SK-N-SH (cell line): Measurements from ENCODE around the gene HERC4. TPM values are rescaled to one million over a fixed set of nuclear protein-coding genes. Genes with fewer than 3 reads are reported as not detected.

Source experiments
- CTCF ChIA-PET: fragments of 300-600, 350-600 bp; formaldehyde crosslinking; extraction: SDS; loops from one replicate; lab custom pipeline; 2021; lab: Yijun Ruan, JAX
- POLR2A ChIA-PET: fragments of 350-600 bp; sonication (Branson Sonifier 250); formaldehyde crosslinking; extraction: SDS; loops from one replicate; lab custom pipeline; 2020; ENCODE audit warnings: antibody characterized with exemption, inconsistent platforms; lab: Yijun Ruan, JAX
- DNase-seq: peaks from one replicate; pipeline ENCODE4 v3.0.0; 2012
- H2AFZ ChIP-seq: fragments of 200-600 bp; sonication (generic); 2 replicates; pipeline ENCODE4 v1.8.1; 2016; ENCODE audit warnings: antibody characterized with exemption, mild to moderate bottlenecking, low read depth
- H3F3A ChIP-seq: fragments of 200-600 bp; sonication (generic); replicated peaks from 2 replicates; pipeline ENCODE3; 2016; ENCODE audit warnings: antibody characterized with exemption, mild to moderate bottlenecking; ENCODE audit not compliant: insufficient read depth
- H3K27ac ChIP-seq, 2 experiments: fragments of 200-500 bp in 1 of 2; fragments of 200-600 bp in 1 of 2; sonication (Bioruptor generic) in 1 of 2; sonication (generic), shearing (Covaris generic) in 1 of 2; 2 replicates each; pipeline versions ENCODE4 v1.5.1 to v1.6.1; 2014 to 2016; ENCODE audit warnings: low read depth in 2 of 2, inconsistent platforms in 1 of 2, low read length in 1 of 2, mild to moderate bottlenecking in 1 of 2, mixed read lengths in 1 of 2
- H3K27me3 ChIP-seq: fragments of 200-600 bp; sonication (generic), shearing (Covaris generic); 2 replicates; pipeline ENCODE4 v1.6.1; 2016; ENCODE audit warnings: mixed run types; ENCODE audit not compliant: insufficient read depth
- H3K36me3 ChIP-seq, 2 experiments: fragments of 200-500 bp in 1 of 2; fragments of 200-600 bp in 1 of 2; sonication (Bioruptor generic) in 1 of 2; sonication (generic) in 1 of 2; replicated peaks in 1 of 2; 2 replicates each; pipeline versions ENCODE3 to v1.5.1; 2014 to 2016; ENCODE audit warnings: low read length in 1 of 2, mild to moderate bottlenecking in 1 of 2; ENCODE audit not compliant: insufficient read depth in 2 of 2, control insufficient read depth in 1 of 2
- H3K4me1 ChIP-seq, 2 experiments: fragments of 200-500 bp in 1 of 2; fragments of 200-600 bp in 1 of 2; sonication (Bioruptor generic) in 1 of 2; sonication (generic), shearing (Covaris generic) in 1 of 2; 2 replicates each; pipeline versions ENCODE4 v1.5.1 to v1.6.1; 2014 to 2016; ENCODE audit warnings: low read depth in 1 of 2, low read length in 1 of 2, mixed run types in 1 of 2; ENCODE audit not compliant: insufficient read depth in 2 of 2, control insufficient read depth in 1 of 2
- H3K4me2 ChIP-seq: fragments of 200-600 bp; sonication (generic), shearing (Covaris generic); 2 replicates; pipeline ENCODE4 v1.6.1; 2017; ENCODE audit warnings: mixed run types
- H3K4me3 ChIP-seq, 2 experiments: fragments of 200-500 bp in 1 of 2; fragments of 200-600 bp in 1 of 2; sonication (Bioruptor generic) in 1 of 2; sonication (generic), shearing (Covaris generic) in 1 of 2; 2 replicates each; pipeline versions ENCODE4 v1.5.1 to v1.8.1; 2014 to 2016; ENCODE audit warnings: low read depth in 2 of 2, inconsistent platforms in 1 of 2, low read length in 1 of 2, mild to moderate bottlenecking in 1 of 2, mixed read lengths in 1 of 2, moderate library complexity in 1 of 2
- H3K79me2 ChIP-seq: fragments of 200-600 bp; sonication (generic); 2 replicates; pipeline ENCODE4 v1.8.1; 2017; ENCODE audit warnings: mild to moderate bottlenecking; ENCODE audit not compliant: insufficient read depth
- H3K9ac ChIP-seq: fragments of 200-600 bp; sonication (generic); 2 replicates; pipeline ENCODE4 v1.6.1; 2017; ENCODE audit warnings: mixed run types
- H3K9me2 ChIP-seq: fragments of 200-600 bp; sonication (generic); 2 replicates; pipeline ENCODE4 v1.6.1; 2017; ENCODE audit warnings: mixed run types
- H3K9me3 ChIP-seq: fragments of 200-600 bp; sonication (generic); 2 replicates; pipeline ENCODE4 v1.6.1; 2017; ENCODE audit warnings: mixed run types, mild to moderate bottlenecking, moderate library complexity
- H4K20me1 ChIP-seq: fragments of 200-600 bp; sonication (generic); 2 replicates; pipeline ENCODE4 v1.6.1; 2017; ENCODE audit warnings: mild to moderate bottlenecking, mixed run types; ENCODE audit not compliant: insufficient read depth
- CHD2 ChIP-seq: fragments of 150-350 bp; IDR thresholded peaks from 2 replicates; pipeline ENCODE4 v1.6.1; 2018; ENCODE audit warnings: low read length; ENCODE audit not compliant: partially characterized antibody
- ELF1 ChIP-seq: IDR thresholded peaks from 2 replicates; pipeline ENCODE4 v1.4.0; 2012
- EP300 ChIP-seq, 2 experiments: IDR thresholded peaks; 2 replicates each; pipeline versions ENCODE4 v1.4.0 to v1.6.1; 2012; ENCODE audit warnings: borderline replicate concordance in 1 of 2, low read depth in 1 of 2, low read length in 1 of 2
- FOXJ3 ChIP-seq: sonication (generic); formaldehyde crosslinking; IDR thresholded peaks from 2 replicates; pipeline ENCODE4 v1.5.1; 2020; ENCODE audit warnings: mild to moderate bottlenecking, missing genetic modification reagents
- FOXM1 ChIP-seq: IDR thresholded peaks from 2 replicates; pipeline ENCODE4 v1.4.0; 2012; ENCODE audit warnings: low read depth, mild to moderate bottlenecking
- MEF2A ChIP-seq: IDR thresholded peaks from 2 replicates; pipeline ENCODE4 v1.4.0; 2012; ENCODE audit warnings: low read depth, borderline replicate concordance
- MXI1 ChIP-seq: IDR thresholded peaks from 2 replicates; pipeline ENCODE4 v1.6.1; 2012; ENCODE audit warnings: mild to moderate bottlenecking, low read depth, low read length, improper control_type of control experiment
- RCOR1 ChIP-seq: fragments of 150-350 bp; IDR thresholded peaks from 2 replicates; pipeline ENCODE4 v1.6.1; 2017; ENCODE audit warnings: antibody characterized with exemption, low read length
- RXRA ChIP-seq: IDR thresholded peaks from 2 replicates; pipeline ENCODE4 v1.4.0; 2012; ENCODE audit warnings: low read depth, mild to moderate bottlenecking, borderline replicate concordance
- TAF1 ChIP-seq: IDR thresholded peaks from 2 replicates; pipeline ENCODE4 v1.6.1; 2012; ENCODE audit warnings: low read depth, mild to moderate bottlenecking, low read length, moderate library complexity, borderline replicate concordance
- WGBS: methylation state at CpG from one replicate; pipeline ENCODE4 v1.1.6; 2017; ENCODE audit warnings: low lambda C conversion rate; 5-methylcytosine and 5-hydroxymethylcytosine counted together
- polyA plus RNA-seq, 3 experiments: library from polyadenylated mRNA; depleted of rRNA; stranded (reverse); fragments of >200 nt; gene quantifications; 2 replicates each; pipeline ENCODE4 v1.2.3, GENCODE V29; 2012
- small RNA-seq, 7 experiments: library from RNA; depleted of rRNA; stranded (forward); fragments of <200 nt; gene quantifications; one replicate each; pipeline ENCODE3, GENCODE V24; 2012
- TF ChIP-seq, protein P1 (sequence below): IDR thresholded peaks from 2 replicates; pipeline ENCODE4 v1.4.0; 2012; ENCODE audit warnings: low read depth, borderline replicate concordance
- TF ChIP-seq, protein P2 (sequence below): IDR thresholded peaks from 2 replicates; pipeline ENCODE4 v1.4.0; 2012; ENCODE audit warnings: low read depth, borderline replicate concordance
- TF ChIP-seq, protein P3 (sequence below): fragments of 150-350 bp; IDR thresholded peaks from 2 replicates; pipeline ENCODE4 v1.6.1; 2016; ENCODE audit warnings: mild to moderate bottlenecking, low read depth, low read length

HERC4 gene
- polyA plus RNA-seq, 1 of the 3 experiments (the other 2 are of a cell fraction) = 16.2 TPM

GRCh38 chr10:67875340-67876238, 199.5 kb downstream of the HERC4 start:
- Histone ChIP-seq H3K27ac (no peak overlapping the region), H3K36me3 (no peaks in the 10 kb centered on the region), H3K4me1 (no peaks in the 10 kb centered on the region), H3K9me2 (no peaks in the 10 kb centered on the region), H3K27me3 (no peaks in the 10 kb centered on the region), H3K9ac (no peak overlapping the region), H3K4me2 (no peak overlapping the region), H4K20me1 (no peaks in the 10 kb centered on the region), H3K79me2 (no peaks in the 10 kb centered on the region), H3F3A (no peaks in the 10 kb centered on the region), H2AFZ (no peak overlapping the region), H3K4me3 (no peak overlapping the region), H3K9me3 (no peaks in the 10 kb centered on the region)
- 65% methylated on average over 3 of the region's 3 CpGs for WGBS
- POLR2A ChIA-PET = no interaction called here
- CTCF ChIA-PET = interaction anchor here (0.5 to 1.3 kb wide), 2 partner anchors 10 to 333 kb away, joined by 3 read pairs; no protein-coding TSS in a partner anchor
- TF ChIP-seq ELF1 (no peak), CHD2 (no peak), MEF2A (no peak), FOXJ3 (no peak), RCOR1 (no peak), FOXM1 (no peak), EP300 (IDR thresholded peaks at IDR 0.05; ENCODE audit: borderline replicate concordance in 1 of 2, low read depth in 1 of 2, low read length in 1 of 2) (no peak), RXRA (no peak), MXI1 (no peak), TAF1 (no peak)
- TF ChIP-seq, protein P1, sequence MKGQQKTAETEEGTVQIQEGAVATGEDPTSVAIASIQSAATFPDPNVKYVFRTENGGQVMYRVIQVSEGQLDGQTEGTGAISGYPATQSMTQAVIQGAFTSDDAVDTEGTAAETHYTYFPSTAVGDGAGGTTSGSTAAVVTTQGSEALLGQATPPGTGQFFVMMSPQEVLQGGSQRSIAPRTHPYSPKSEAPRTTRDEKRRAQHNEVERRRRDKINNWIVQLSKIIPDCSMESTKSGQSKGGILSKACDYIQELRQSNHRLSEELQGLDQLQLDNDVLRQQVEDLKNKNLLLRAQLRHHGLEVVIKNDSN = no peak
- TF ChIP-seq, protein P2, sequence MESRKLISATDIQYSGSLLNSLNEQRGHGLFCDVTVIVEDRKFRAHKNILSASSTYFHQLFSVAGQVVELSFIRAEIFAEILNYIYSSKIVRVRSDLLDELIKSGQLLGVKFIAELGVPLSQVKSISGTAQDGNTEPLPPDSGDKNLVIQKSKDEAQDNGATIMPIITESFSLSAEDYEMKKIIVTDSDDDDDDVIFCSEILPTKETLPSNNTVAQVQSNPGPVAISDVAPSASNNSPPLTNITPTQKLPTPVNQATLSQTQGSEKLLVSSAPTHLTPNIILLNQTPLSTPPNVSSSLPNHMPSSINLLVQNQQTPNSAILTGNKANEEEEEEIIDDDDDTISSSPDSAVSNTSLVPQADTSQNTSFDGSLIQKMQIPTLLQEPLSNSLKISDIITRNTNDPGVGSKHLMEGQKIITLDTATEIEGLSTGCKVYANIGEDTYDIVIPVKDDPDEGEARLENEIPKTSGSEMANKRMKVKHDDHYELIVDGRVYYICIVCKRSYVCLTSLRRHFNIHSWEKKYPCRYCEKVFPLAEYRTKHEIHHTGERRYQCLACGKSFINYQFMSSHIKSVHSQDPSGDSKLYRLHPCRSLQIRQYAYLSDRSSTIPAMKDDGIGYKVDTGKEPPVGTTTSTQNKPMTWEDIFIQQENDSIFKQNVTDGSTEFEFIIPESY = no peak
- TF ChIP-seq, protein P3, sequence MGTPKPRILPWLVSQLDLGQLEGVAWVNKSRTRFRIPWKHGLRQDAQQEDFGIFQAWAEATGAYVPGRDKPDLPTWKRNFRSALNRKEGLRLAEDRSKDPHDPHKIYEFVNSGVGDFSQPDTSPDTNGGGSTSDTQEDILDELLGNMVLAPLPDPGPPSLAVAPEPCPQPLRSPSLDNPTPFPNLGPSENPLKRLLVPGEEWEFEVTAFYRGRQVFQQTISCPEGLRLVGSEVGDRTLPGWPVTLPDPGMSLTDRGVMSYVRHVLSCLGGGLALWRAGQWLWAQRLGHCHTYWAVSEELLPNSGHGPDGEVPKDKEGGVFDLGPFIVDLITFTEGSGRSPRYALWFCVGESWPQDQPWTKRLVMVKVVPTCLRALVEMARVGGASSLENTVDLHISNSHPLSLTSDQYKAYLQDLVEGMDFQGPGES = no peak
- DNase-seq = no peak

Small RNA genes lying within 50 kb of the gene (small RNA-seq; reads per million reads assigned to genes)
- 0 reads per million in 7 experiments for gene RN7SL220P

Other genes with a start within 250 kb of the HERC4 start
- 7.9 and 9.3 TPM in 2 replicates for gene DNAJC12, start 237.1 kb downstream of the HERC4 start, polyA plus RNA-seq (2012; rRNA removed)
- 6.0 and 7.0 TPM in 2 replicates for gene SIRT1, start 190.6 kb downstream of the HERC4 start, polyA plus RNA-seq (2012; rRNA removed)
- gene MYPN, start 34.2 kb upstream of the HERC4 start, polyA plus RNA-seq (2012; rRNA removed) = 0.43 and 0.73 TPM in 2 replicates
- 0.08 and 0.12 TPM in 2 replicates for gene ATOH7, start 156.8 kb upstream of the HERC4 start, polyA plus RNA-seq (2012; rRNA removed)